ENCODE results near the gene IRF4.

Gene IRF4

GRCh38 chr6:382883-383810 is 8.4 kb upstream of the IRF4 start:
- DNase-seq: no peak

GRCh38 chr6:383856-384255 is 7.7 kb upstream of the IRF4 start:
- DNase-seq: no peak

- DNase-seq: no peak
These were observed 6.7 kb upstream of the IRF4 start for GRCh38 chr6:384898-385297.

- DNase-seq: no peak
These were observed 5.9 kb upstream of the IRF4 start for GRCh38 chr6:385614-386013.

- no peak for DNase-seq
These were observed 4.8 kb upstream of the IRF4 start for GRCh38 chr6:386688-387266.

GRCh38 chr6:387293-387741 is 4.2 kb upstream of the IRF4 start:
- no peak for DNase-seq

GRCh38 chr6:388202-388903 is 3.2 kb upstream of the IRF4 start:
- no peak for DNase-seq

- no peak for DNase-seq
These were observed 2.4 kb upstream of the IRF4 start for GRCh38 chr6:389143-389542.

GRCh38 chr6:389622-390021 is 1.9 kb upstream of the IRF4 start:
- DNase-seq: no peak

GRCh38 chr6:390914-391558 is 516 bp upstream of the IRF4 start:
- no peak for DNase-seq

- DNase-seq: no peak
These were observed 1.2 kb downstream of the IRF4 start for GRCh38 chr6:392441-393390.

GRCh38 chr6:393391-394221 is 2.1 kb downstream of the IRF4 start:
- no peak for DNase-seq

- DNase-seq: no peak
These were observed 3.2 kb downstream of the IRF4 start for GRCh38 chr6:394641-395289.

- no peak for DNase-seq
These were observed 4.0 kb downstream of the IRF4 start for GRCh38 chr6:395432-396125.

- no peak for DNase-seq
These were observed 4.6 kb downstream of the IRF4 start for GRCh38 chr6:396126-396520.

- no peak for DNase-seq
These were observed 5.5 kb downstream of the IRF4 start for GRCh38 chr6:397056-397455.

GRCh38 chr6:397604-398003 is 6.1 kb downstream of the IRF4 start:
- no peak for DNase-seq

- no peak for DNase-seq
These were observed 6.5 kb downstream of the IRF4 start for GRCh38 chr6:398065-398464.

- DNase-seq: no peak
These were observed 7.1 kb downstream of the IRF4 start for GRCh38 chr6:398558-399078.
